AG08395 (cell line): ENCODE measurements around the gene B3GNT4.
"Not testable (repeated sequence)": the region's sequence is repeated elsewhere in the genome, so short reads cannot be mapped to it uniquely, and the experiment has no call there.

Experiments used
- DNase-seq: peaks from one replicate; pipeline ENCODE4 v3.0.0; 2012; ENCODE audit warnings: mixed read lengths, low spot score

B3GNT4 gene

GRCh38 chr12:122203301-122204166 is at the start of gene B3GNT4:
Gene B3GNT4, plus strand, starts transcription at chr12:122203709. Its CDS starts 910 bp downstream, at chr12:122204619.
- DNase-seq: peak; percentile 74

GRCh38 chr12:122155705-122156104 is 47.8 kb upstream of the B3GNT4 start:
- DNase-seq: no peak

GRCh38 chr12:122158700-122159285 is 44.7 kb upstream of the B3GNT4 start:
- no peak for DNase-seq

GRCh38 chr12:122159882-122160281 is 43.6 kb upstream of the B3GNT4 start:
- DNase-seq: no peak

- DNase-seq: no peak
Measured at GRCh38 chr12:122160761-122161160, 42.7 kb upstream of the B3GNT4 start.

GRCh38 chr12:122161682-122162081 is 41.8 kb upstream of the B3GNT4 start:
- DNase-seq: no peak

GRCh38 chr12:122162976-122163375 is 40.5 kb upstream of the B3GNT4 start:
- DNase-seq: no peak

- no peak for DNase-seq
Measured at GRCh38 chr12:122166422-122167349, 36.8 kb upstream of the B3GNT4 start.

GRCh38 chr12:122167356-122167925 is 36.1 kb upstream of the B3GNT4 start:
- DNase-seq: no peak

GRCh38 chr12:122168492-122168891 is 35.0 kb upstream of the B3GNT4 start:
- DNase-seq: no peak

GRCh38 chr12:122171399-122171798 is 32.1 kb upstream of the B3GNT4 start:
- no peak for DNase-seq

- DNase-seq: no peak
Measured at GRCh38 chr12:122172262-122172939, 31.1 kb upstream of the B3GNT4 start.

GRCh38 chr12:122174155-122174845 is 29.2 kb upstream of the B3GNT4 start, which contains the start of gene IL31:
Gene IL31, minus strand, starts transcription at chr12:122174221. Its CDS starts 49 bp downstream, at chr12:122174172.
- no peak for DNase-seq

GRCh38 chr12:122176473-122176872 is 27.0 kb upstream of the B3GNT4 start:
- not testable (repeated sequence) for DNase-seq

- peak; percentile 51 for DNase-seq
Measured at GRCh38 chr12:122182887-122183587, 20.5 kb upstream of the B3GNT4 start, which contains the start of gene LRRC43. Gene LRRC43, plus strand, starts transcription at chr12:122183123. Its CDS starts 22 bp downstream, at chr12:122183145.

GRCh38 chr12:122183588-122183940 is 19.9 kb upstream of the B3GNT4 start:
- DNase-seq: no peak

- DNase-seq: no peak
Measured at GRCh38 chr12:122184517-122184916, 19.0 kb upstream of the B3GNT4 start.

- DNase-seq: no peak
Measured at GRCh38 chr12:122185079-122185478, 18.4 kb upstream of the B3GNT4 start.

- DNase-seq: no peak
Measured at GRCh38 chr12:122185494-122186082, 17.9 kb upstream of the B3GNT4 start.

GRCh38 chr12:122187466-122187865 is 16.0 kb upstream of the B3GNT4 start:
- no peak for DNase-seq
